LNCaP clone FGC (cell line): Measurements from ENCODE around the gene TMEM54.

Experiments
- DNase-seq: peaks from one replicate; pipeline ENCODE4 v3.0.0-alpha.2; 2011; ENCODE audit warnings: low read depth
- H3K4me3 ChIP-seq: 2 replicates; pipeline ENCODE4 v1.5.1; 2011; ENCODE audit warnings: mild to moderate bottlenecking, low read depth, low read length, control low read depth
- CTCF ChIP-seq: IDR thresholded peaks from 2 replicates; pipeline ENCODE4 v1.5.1; 2012; ENCODE audit warnings: mild to moderate bottlenecking; ENCODE audit not compliant: control insufficient read depth, insufficient read depth; ENCODE audit errors: extremely low read depth

TMEM54 gene

DNA sequence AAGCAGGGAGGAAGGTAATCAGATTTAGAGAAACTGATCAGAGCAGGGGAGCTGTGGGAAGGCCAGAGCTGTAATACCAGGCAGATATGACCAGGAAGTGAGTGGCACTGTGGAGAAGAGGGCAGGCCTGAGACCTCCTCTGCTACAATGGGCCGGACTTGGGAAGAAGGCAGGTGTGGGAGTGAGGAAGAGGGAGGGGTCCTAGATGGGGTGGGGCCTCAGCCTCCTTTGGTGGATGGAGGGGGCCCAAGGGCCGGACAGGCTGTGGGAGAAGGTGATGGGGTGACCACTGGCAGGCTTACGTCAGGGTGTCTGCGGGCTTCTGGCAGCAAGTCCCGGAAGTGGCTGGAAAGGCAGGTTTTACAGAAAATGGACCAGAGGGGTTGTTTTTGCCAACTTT lies 19.9 kb downstream of the TMEM54 start:
- no peak overlapping the region for H3K4me3 ChIP-seq
- DNase-seq: no peak
- TF ChIP-seq CTCF: no peak

DNA sequence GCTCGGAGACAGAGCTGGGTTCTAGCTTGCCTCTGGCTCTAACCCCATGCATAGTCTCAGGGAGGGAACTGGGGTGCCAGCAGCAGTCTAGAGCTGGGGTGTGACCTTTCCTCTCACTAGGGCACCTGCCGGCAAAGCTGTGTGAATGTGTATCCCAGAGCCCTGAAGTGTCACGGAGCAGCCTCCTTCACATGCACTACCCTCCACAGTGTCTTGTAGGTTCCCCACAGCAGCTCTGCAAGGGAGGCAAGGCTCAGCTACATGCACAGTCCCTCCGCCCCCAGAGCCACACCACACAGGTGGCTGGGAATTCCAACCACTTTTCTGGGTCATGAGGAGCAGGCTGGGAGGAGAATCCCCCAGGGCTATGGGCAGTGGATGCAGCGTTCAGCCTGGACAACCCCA lies 22.6 kb downstream of the TMEM54 start:
- TF ChIP-seq CTCF: no peak
- H3K4me3 ChIP-seq: no peak overlapping the region
- no peak for DNase-seq

- DNase-seq: no peak
- H3K4me3 ChIP-seq: no peak overlapping the region
- no peak for TF ChIP-seq CTCF
Observed at GRCh38 chr1:32878183-32878582, 23.0 kb downstream of the TMEM54 start.

DNA sequence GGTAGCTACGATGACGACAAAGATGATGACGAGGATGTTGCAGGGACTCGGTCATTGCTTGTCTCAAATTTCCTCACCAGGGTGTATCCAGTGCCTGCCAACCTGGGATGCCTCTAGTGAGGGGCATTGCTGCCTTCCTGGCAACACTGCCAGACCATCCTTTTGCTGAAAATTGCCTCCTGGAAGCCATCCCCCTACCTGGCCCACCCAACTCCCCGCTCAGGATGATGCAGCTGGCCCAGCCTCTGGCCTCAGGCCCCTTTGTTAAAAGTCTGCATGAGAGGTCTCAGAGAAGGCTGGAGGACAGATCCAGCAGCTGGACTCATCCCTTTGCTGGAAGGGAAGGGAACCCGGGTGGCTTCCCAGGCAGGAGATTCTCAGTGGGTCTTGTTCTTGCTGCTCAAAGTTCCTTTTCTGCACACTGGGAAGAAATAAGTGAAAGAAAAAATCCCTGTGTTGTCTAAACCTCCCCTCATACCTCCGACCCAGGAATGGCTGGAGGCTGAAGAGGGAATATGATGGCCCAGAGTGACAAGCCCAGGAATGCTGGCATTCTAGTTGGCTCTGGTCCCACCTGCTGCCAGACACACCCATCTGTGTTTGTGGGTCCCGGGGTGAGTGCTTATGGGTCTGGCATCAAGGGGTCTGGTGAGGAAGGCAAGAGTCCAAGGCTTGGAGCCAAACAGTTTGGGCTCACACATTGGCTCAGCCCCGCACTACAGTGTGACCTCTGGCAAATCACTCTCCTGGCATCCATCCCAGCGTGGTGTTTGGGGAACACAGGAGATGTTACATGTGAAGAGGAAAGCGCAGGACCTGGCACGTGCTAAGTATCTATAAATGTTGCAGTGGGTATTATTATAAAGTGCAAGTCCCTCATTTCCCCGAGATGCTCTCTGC lies 23.7 kb downstream of the TMEM54 start:
- no peak overlapping the region for H3K4me3 ChIP-seq
- DNase-seq: no peak
- no peak for TF ChIP-seq CTCF

- DNase-seq: no peak
- peak; percentile 87 for TF ChIP-seq CTCF
- no peak overlapping the region for H3K4me3 ChIP-seq
Observed at GRCh38 chr1:32876341-32877210, 24.6 kb downstream of the TMEM54 start.

DNA sequence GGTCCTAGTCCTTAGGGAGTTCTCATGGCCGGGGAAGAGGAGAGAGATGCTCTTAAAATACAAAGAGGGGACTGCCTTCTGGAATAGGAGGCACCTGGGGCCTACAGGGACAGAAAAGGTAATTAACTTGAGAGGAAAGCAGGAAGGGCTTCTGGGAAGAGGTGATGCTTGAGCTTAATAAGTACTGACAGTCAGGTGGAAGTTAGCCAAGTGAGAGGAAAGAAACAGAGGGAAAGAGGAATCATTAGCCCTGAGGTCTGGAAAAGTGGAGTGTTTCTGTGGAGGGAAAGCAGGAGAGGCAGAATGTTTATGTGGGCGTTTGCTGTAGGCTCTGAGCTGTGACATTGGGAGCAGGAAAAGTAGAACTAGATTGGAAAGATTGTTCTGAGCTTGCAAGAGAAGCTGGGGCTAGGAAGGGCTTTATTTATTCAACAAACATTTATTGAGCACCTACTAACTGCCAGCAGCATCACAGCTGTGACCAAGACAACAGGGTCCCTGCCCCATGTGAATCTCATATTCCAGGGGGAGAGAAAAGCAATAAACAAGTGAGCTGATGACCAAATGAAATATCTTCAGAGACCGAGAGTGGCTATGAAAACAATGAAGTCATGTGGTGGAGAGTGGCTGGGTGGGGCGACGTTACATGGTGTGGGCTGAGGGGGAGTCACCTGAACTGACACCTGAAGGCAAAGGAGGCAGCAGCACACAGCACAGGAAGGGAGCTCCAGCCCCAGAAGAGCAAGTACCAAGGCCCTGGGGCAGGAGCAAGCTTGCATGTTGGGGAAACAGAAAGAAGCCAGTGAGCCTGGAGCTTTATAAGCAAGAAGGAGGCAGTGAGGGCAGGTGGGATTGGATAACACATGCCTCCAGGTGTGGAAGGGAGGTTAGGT lies 26.1 kb downstream of the TMEM54 start:
- no peak for TF ChIP-seq CTCF
- DNase-seq: no peak
- no peak overlapping the region for H3K4me3 ChIP-seq
